ENCODE results near the gene STK10. TPM values are rescaled to one million over a fixed set of nuclear protein-coding genes. Genes with fewer than 3 reads are reported as not detected.

Gene STK10
- polyA plus RNA-seq, 3 donors = 21.5 to 180 (median 47.4) TPM

DNA sequence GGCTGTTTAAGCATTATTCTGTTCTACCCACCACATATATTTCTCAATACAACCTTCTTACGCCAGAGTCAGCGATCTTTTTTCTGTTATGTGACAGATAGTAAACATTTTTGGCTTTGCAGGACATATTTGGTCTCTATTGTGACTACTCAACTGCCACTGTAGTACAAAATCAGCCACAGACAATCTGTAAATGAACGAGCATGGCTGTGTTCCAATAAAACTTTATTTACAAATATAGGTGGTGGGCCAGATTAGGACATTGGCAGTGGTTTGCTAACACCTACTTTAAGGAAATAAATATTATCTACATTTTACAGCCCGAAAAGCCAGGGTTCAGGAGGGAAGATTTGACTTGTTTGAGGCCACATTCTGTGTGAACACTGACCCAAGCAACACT is 141.4 kb downstream of the STK10 start:
- H3K27me3 Mint-ChIP-seq (ENCODE audit: low read depth in 3 of 3) = no peaks in the 10 kb centered on the region
- Histone ChIP-seq H3K9ac (ENCODE audit: insufficient read depth, low read length, poor library complexity, severe bottlenecking) (no peak overlapping the region), H3K4me1 (ENCODE audit: control insufficient read depth in 1 of 2, insufficient read depth in 2 of 2, low read length in 2 of 2) (no peaks in the 10 kb centered on the region), H3K79me2 (ENCODE audit: insufficient read depth, low read length) (no peaks in the 10 kb centered on the region), H3K27me3 (ENCODE audit: control insufficient read depth in 2 of 2, insufficient read depth in 2 of 2, low read length in 2 of 2) (no peaks in the 10 kb centered on the region), H4K20me1 (ENCODE audit: insufficient read depth, low read length) (peaks cover 95% of the 10 kb centered on the region), H3K36me3 (replicated peaks in 1 of 2; ENCODE audit: control insufficient read depth in 1 of 2, insufficient read depth in 2 of 2, low read length in 2 of 2) (peaks cover 75 to 92% of the 10 kb centered on the region in 2 donors), H3K9me3 (replicated peaks in 1 of 2; ENCODE audit: control insufficient read depth in 1 of 2, insufficient read depth in 1 of 2, low read length in 2 of 2) (no peaks in the 10 kb centered on the region), H3K27ac (ENCODE audit: low read depth in 1 of 2, low read length in 2 of 2) (peak overlapping the region in 1 of 2 donors; percentile 4), H3K4me3 (replicated peaks in 1 of 3; ENCODE audit: low read depth in 2 of 3, low read length in 3 of 3) (no peak overlapping the region), H2AFZ (ENCODE audit: insufficient read depth, low read depth, low read length, poor library complexity, severe bottlenecking) (no peak overlapping the region), H3K4me2 (replicated peaks; ENCODE audit: extremely low read depth, low read length, poor library complexity, severe bottlenecking) (no peak overlapping the region)
- H3K36me3 Mint-ChIP-seq = peaks cover 73 to 83% of the 10 kb centered on the region in 2 donors
- intact Hi-C loops (cut with micrococcal nuclease) = loop anchor here in 1 of 2 donors (10.0 kb wide), 1 partner anchor 632 kb away; the partner anchor contains the start of gene FGF18
- TF ChIP-seq, protein P1, sequence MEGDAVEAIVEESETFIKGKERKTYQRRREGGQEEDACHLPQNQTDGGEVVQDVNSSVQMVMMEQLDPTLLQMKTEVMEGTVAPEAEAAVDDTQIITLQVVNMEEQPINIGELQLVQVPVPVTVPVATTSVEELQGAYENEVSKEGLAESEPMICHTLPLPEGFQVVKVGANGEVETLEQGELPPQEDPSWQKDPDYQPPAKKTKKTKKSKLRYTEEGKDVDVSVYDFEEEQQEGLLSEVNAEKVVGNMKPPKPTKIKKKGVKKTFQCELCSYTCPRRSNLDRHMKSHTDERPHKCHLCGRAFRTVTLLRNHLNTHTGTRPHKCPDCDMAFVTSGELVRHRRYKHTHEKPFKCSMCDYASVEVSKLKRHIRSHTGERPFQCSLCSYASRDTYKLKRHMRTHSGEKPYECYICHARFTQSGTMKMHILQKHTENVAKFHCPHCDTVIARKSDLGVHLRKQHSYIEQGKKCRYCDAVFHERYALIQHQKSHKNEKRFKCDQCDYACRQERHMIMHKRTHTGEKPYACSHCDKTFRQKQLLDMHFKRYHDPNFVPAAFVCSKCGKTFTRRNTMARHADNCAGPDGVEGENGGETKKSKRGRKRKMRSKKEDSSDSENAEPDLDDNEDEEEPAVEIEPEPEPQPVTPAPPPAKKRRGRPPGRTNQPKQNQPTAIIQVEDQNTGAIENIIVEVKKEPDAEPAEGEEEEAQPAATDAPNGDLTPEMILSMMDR (IDR thresholded peaks at IDR 0.05) = no peak
- no peak overlapping the region for H3K4me3 Mint-ChIP-seq
- DNase-seq = no peak
- H3K27ac Mint-ChIP-seq = no peak overlapping the region
- no peaks in the 10 kb centered on the region for H3K4me1 Mint-ChIP-seq
- H3K9me3 Mint-ChIP-seq = peaks cover 0 to 2% (median 0%) of the 10 kb centered on the region in 7 donors
- no CpG with 5 or more reads among the region's 4 CpGs for WGBS (ENCODE audit: insufficient coverage)

DNA sequence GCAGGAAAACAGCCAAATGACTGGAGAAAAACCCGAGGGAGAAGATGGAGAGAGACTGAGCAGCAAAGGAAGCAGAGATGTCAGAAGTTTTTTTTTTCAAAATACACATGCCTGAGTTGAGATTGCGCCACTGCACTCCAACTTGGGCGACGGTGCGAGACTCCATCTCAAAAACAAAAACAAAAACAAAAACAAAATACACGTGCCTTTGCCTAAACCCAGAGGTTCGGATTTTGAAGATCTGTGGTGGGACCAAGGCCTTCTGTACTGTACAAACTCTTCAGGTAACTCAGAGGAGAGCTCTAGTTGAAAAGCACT is 142.8 kb downstream of the STK10 start:
- TF ChIP-seq, protein P1 (IDR thresholded peaks at IDR 0.05) = no peak
- H3K79me2 ChIP-seq (ENCODE audit: insufficient read depth, low read length) = no peaks in the 10 kb centered on the region
- no peak for DNase-seq
- Mint-ChIP-seq H3K4me3 (no peak overlapping the region), H3K9me3 (peaks cover 0 to 2% (median 0%) of the 10 kb centered on the region in 7 donors), H3K4me1 (no peaks in the 10 kb centered on the region), H3K27ac (peak overlapping the region in 6 of 7 donors; percentile 39 to 79 (median 60)), H3K27me3 (ENCODE audit: low read depth in 3 of 3) (no peaks in the 10 kb centered on the region), H3K36me3 (peaks cover 61 to 70% of the 10 kb centered on the region in 2 donors)
- no peak overlapping the region for H3K4me2 ChIP-seq (replicated peaks; ENCODE audit: extremely low read depth, low read length, poor library complexity, severe bottlenecking)
- H3K4me3 ChIP-seq (replicated peaks in 1 of 3; ENCODE audit: low read depth in 2 of 3, low read length in 3 of 3) = no peak overlapping the region
- H3K9me3 ChIP-seq (replicated peaks in 1 of 2; ENCODE audit: control insufficient read depth in 1 of 2, insufficient read depth in 1 of 2, low read length in 2 of 2) = no peaks in the 10 kb centered on the region
- no peaks in the 10 kb centered on the region for H3K4me1 ChIP-seq (ENCODE audit: control insufficient read depth in 1 of 2, insufficient read depth in 2 of 2, low read length in 2 of 2)
- no peaks in the 10 kb centered on the region for H3K27me3 ChIP-seq (ENCODE audit: control insufficient read depth in 2 of 2, insufficient read depth in 2 of 2, low read length in 2 of 2)
- no peak overlapping the region for H2AFZ ChIP-seq (ENCODE audit: insufficient read depth, low read depth, low read length, poor library complexity, severe bottlenecking)
- intact Hi-C loops (cut with micrococcal nuclease) = loop anchor here in 1 of 2 donors (10.0 kb wide), 1 partner anchor 630 kb away; the partner anchor contains the start of gene FGF18
- peaks cover 95% of the 10 kb centered on the region for H4K20me1 ChIP-seq (ENCODE audit: insufficient read depth, low read length)
- H3K36me3 ChIP-seq (replicated peaks in 1 of 2; ENCODE audit: control insufficient read depth in 1 of 2, insufficient read depth in 2 of 2, low read length in 2 of 2) = peaks cover 62 to 79% of the 10 kb centered on the region in 2 donors
- 20% methylated on average over 2 of the region's 7 CpGs for WGBS (ENCODE audit: insufficient coverage)
- peak overlapping the region in 1 of 2 donors; percentile 20 for H3K27ac ChIP-seq (ENCODE audit: low read depth in 1 of 2, low read length in 2 of 2)
- no peak overlapping the region for H3K9ac ChIP-seq (ENCODE audit: insufficient read depth, low read length, poor library complexity, severe bottlenecking)
